HepG2 (cell line): ENCODE results near the gene CITED4. TPM values are rescaled to one million over a fixed set of nuclear protein-coding genes. Genes with fewer than 3 reads are reported as not detected.

Experiments used
- ATAD3A ChIP-seq: sonication (generic); formaldehyde crosslinking; IDR thresholded peaks from 2 replicates; pipeline ENCODE4 v1.4.0; 2020; ENCODE audit warnings: missing genetic modification reagents
- CBFB ChIP-seq: sonication (generic); formaldehyde crosslinking; IDR thresholded peaks from 2 replicates; pipeline ENCODE4 v1.4.0; 2020; ENCODE audit warnings: missing genetic modification reagents
- HNRNPUL1 ChIP-seq: fragments of 200-400 bp; formaldehyde crosslinking; IDR thresholded peaks from 2 replicates; pipeline ENCODE4 v1.6.1; 2017; ENCODE audit warnings: low read depth, mild to moderate bottlenecking, low read length, moderate library complexity
- MEIS1 ChIP-seq: sonication (generic); formaldehyde crosslinking; IDR thresholded peaks from 2 replicates; pipeline ENCODE4 v1.9.0; 2021; ENCODE audit warnings: mild to moderate bottlenecking, missing genetic modification reagents, moderate library complexity, borderline replicate concordance
- NCOA5 ChIP-seq: sonication (generic); formaldehyde crosslinking; IDR thresholded peaks from 2 replicates; pipeline ENCODE4 v1.4.0; 2020; ENCODE audit warnings: missing genetic modification reagents
- PRDM15 ChIP-seq: sonication (generic); formaldehyde crosslinking; IDR thresholded peaks from 2 replicates; pipeline ENCODE4 v1.4.0; 2020; ENCODE audit warnings: missing genetic modification reagents
- TBP ChIP-seq: sonication (generic); formaldehyde crosslinking; IDR thresholded peaks from 2 replicates; pipeline ENCODE4 v1.5.0; 2020; ENCODE audit warnings: missing genetic modification reagents
- ZFP82 ChIP-seq: sonication (generic); formaldehyde crosslinking; IDR thresholded peaks from 2 replicates; pipeline ENCODE4 v1.5.1; 2020; ENCODE audit warnings: mild to moderate bottlenecking, missing genetic modification reagents, borderline replicate concordance
- ZNF281 ChIP-seq: sonication (generic); formaldehyde crosslinking; IDR thresholded peaks from 2 replicates; pipeline ENCODE4 v1.4.0; 2020; ENCODE audit warnings: missing genetic modification reagents, borderline replicate concordance
- ZNF672 ChIP-seq: sonication (generic); formaldehyde crosslinking; IDR thresholded peaks from 2 replicates; pipeline ENCODE4 v1.8.1; 2022; ENCODE audit warnings: missing genetic modification reagents
- ZNF790 ChIP-seq: sonication (generic); formaldehyde crosslinking; IDR thresholded peaks from 2 replicates; pipeline ENCODE4 v1.8.0; 2022; ENCODE audit warnings: missing genetic modification reagents, mild to moderate bottlenecking, borderline replicate concordance
- polyA plus RNA-seq, 8 experiments: library from polyadenylated mRNA; depleted of rRNA in 3 of 8; stranded (reverse) in 7 of 8; unstranded in 1 of 8; fragments of >200 nt; fragmentation: Illumina TruSeq in 4 of 8; extraction: Trizol in 4 of 8; gene quantifications; 2 replicates each; pipeline versions ENCODE4 v1.2.1 to v1.2.3, GENCODE V29; 2011 to 2016; ENCODE audit warnings: low read depth in 4 of 8, missing spikeins in 1 of 8, mixed read lengths in 1 of 8; ENCODE audit not compliant: insufficient read depth in 1 of 8
- total RNA-seq, 5 experiments: library from RNA; depleted of rRNA; stranded (reverse); fragments of >200 nt; fragmentation: Illumina TruSeq; extraction: Trizol; gene quantifications; 2 replicates each; pipeline ENCODE4 v1.2.3, GENCODE V29; 2016; ENCODE audit warnings: low read depth in 1 of 5
- TF ChIP-seq, protein P1 (sequence below): sonication (generic); formaldehyde crosslinking; IDR thresholded peaks from 2 replicates; pipeline ENCODE4 v1.4.0; 2020; ENCODE audit warnings: mild to moderate bottlenecking, low read depth, missing genetic modification reagents
- TF ChIP-seq, protein P2 (sequence below), 2 experiments: sonication (generic) in 1 of 2; formaldehyde crosslinking in 1 of 2; IDR thresholded peaks; 2 replicates each; pipeline versions ENCODE4 v1.6.1 to v1.9.0; 2014 to 2022; ENCODE audit warnings: antibody characterized with exemption in 1 of 2, borderline replicate concordance in 1 of 2, inconsistent platforms in 1 of 2, low read depth in 1 of 2, missing genetic modification reagents in 1 of 2

Gene CITED4
- total and polyA plus RNA-seq, 2 of the 13 experiments (the other 11 are each of a cell fraction or from before 2014, with no cell fraction given), result 1.5 to 9.9 TPM

DNA sequence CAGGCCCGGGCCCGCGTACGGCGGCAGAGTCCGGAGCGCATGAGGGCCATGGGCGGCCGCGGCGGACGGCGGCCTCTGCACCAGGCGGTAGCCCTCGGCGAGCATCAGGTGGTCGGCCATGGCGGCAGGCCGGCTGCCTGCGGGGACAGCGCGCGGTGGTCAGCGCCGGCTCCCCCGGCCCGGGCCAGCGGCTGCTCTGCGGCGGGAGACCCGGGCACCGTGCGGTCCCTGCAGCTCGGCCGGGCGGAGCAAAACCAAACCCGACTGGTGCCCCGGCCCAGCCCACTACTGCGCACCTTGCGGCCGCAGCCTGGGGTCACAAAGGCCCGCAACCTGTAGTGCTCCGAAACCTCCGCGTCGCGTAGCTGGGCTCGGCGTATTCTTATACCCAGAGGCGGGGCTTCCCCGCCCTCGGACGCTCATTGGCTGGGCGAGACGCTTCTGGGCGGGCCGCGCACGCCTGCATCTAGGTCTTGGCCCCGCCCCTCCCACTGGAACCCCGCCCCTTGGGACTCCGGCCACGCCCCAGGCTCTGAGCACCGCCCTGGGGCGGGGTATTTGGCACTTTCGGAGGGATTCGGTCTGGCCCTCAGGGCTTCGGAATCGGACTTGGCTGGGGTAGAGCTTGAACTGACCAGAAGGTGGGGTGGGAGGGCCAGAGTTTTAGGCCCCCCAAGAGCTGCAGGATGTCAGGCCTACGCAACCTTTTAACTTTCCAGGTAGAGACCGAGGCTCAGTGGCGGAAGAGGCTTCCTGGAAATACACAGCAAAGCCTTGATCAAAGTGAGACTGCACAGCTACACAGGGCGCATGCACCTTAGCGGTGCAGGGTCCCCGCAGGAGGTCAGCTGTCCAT is at the start of gene CITED4 (continued):
- TF ChIP-seq ZNF281, result no peak
- no peak for TF ChIP-seq TBP (CRISPR knock-in tag)
- TF ChIP-seq CBFB (CRISPR knock-in tag), result no peak
- no peak for TF ChIP-seq NCOA5 (CRISPR knock-in tag)
- TF ChIP-seq ZFP82, result no peak
- TF ChIP-seq ZNF672 (CRISPR knock-in tag), result no peak
- no peak for TF ChIP-seq ZNF790 (CRISPR knock-in tag)
- TF ChIP-seq MEIS1 (CRISPR knock-in tag), result no peak; the same call in 1 of the 2 replicates
- TF ChIP-seq, protein P1, sequence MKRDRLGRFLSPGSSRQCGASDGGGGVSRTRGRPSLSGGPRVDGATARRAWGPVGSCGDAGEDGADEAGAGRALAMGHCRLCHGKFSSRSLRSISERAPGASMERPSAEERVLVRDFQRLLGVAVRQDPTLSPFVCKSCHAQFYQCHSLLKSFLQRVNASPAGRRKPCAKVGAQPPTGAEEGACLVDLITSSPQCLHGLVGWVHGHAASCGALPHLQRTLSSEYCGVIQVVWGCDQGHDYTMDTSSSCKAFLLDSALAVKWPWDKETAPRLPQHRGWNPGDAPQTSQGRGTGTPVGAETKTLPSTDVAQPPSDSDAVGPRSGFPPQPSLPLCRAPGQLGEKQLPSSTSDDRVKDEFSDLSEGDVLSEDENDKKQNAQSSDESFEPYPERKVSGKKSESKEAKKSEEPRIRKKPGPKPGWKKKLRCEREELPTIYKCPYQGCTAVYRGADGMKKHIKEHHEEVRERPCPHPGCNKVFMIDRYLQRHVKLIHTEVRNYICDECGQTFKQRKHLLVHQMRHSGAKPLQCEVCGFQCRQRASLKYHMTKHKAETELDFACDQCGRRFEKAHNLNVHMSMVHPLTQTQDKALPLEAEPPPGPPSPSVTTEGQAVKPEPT (CRISPR knock-in tag), result no peak
- TF ChIP-seq, protein P2, sequence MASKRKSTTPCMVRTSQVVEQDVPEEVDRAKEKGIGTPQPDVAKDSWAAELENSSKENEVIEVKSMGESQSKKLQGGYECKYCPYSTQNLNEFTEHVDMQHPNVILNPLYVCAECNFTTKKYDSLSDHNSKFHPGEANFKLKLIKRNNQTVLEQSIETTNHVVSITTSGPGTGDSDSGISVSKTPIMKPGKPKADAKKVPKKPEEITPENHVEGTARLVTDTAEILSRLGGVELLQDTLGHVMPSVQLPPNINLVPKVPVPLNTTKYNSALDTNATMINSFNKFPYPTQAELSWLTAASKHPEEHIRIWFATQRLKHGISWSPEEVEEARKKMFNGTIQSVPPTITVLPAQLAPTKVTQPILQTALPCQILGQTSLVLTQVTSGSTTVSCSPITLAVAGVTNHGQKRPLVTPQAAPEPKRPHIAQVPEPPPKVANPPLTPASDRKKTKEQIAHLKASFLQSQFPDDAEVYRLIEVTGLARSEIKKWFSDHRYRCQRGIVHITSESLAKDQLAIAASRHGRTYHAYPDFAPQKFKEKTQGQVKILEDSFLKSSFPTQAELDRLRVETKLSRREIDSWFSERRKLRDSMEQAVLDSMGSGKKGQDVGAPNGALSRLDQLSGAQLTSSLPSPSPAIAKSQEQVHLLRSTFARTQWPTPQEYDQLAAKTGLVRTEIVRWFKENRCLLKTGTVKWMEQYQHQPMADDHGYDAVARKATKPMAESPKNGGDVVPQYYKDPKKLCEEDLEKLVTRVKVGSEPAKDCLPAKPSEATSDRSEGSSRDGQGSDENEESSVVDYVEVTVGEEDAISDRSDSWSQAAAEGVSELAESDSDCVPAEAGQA (IDR thresholded peaks at IDR 0.05; ENCODE audit: low read depth), result no peak
- TF ChIP-seq, protein P2 (CRISPR knock-in tag; IDR thresholded peaks at IDR 0.05; ENCODE audit: borderline replicate concordance), result no peak
- no peak for TF ChIP-seq HNRNPUL1
- no peak for TF ChIP-seq ATAD3A (CRISPR knock-in tag)
- no peak for TF ChIP-seq PRDM15 (CRISPR knock-in tag)
